Mesendoderm (in vitro differentiated cells): ENCODE data around the gene RHNO1.
A peak's percentile ranks its signal among the peaks of the same experiment; 100 is the strongest.

Experiments
- DNase-seq: peaks from one replicate; pipeline ENCODE4 v3.0.0; 2013
- H2AK5ac ChIP-seq: 2 replicates; pipeline ENCODE4 v1.6.1; 2013; ENCODE audit warnings: low read length, inconsistent platforms
- H2BK120ac ChIP-seq: 2 replicates; pipeline ENCODE4 v1.6.1; 2013; ENCODE audit warnings: low read depth, mild to moderate bottlenecking, low read length, moderate library complexity, mixed read lengths
- H2BK15ac ChIP-seq: replicated peaks from 2 replicates; pipeline ENCODE4 v1.6.1; 2013; ENCODE audit warnings: low read depth, mild to moderate bottlenecking, moderate library complexity
- H2BK5ac ChIP-seq: 2 replicates; pipeline ENCODE4 v1.6.1; 2013; ENCODE audit warnings: low read length, inconsistent platforms
- H3K18ac ChIP-seq: 2 replicates; pipeline ENCODE4 v1.6.1; 2013; ENCODE audit warnings: mild to moderate bottlenecking, low read length, mixed read lengths
- H3K23ac ChIP-seq: one replicate; pipeline ENCODE4 v1.6.1; 2013; ENCODE audit warnings: low read length
- H3K27ac ChIP-seq: 2 replicates; pipeline ENCODE4 v1.5.1; 2013; ENCODE audit warnings: low read depth, mild to moderate bottlenecking, inconsistent platforms, low read length, moderate library complexity
- H3K27me3 ChIP-seq: 2 replicates; pipeline ENCODE4 v1.6.1; 2013; ENCODE audit warnings: low read length, control low read depth, mild to moderate bottlenecking, inconsistent platforms; ENCODE audit not compliant: insufficient read depth, poor library complexity
- H3K36me3 ChIP-seq: 2 replicates; pipeline ENCODE4 v1.6.1; 2013; ENCODE audit warnings: low read length, inconsistent platforms; ENCODE audit not compliant: control insufficient read depth, insufficient read depth
- H3K4ac ChIP-seq: one replicate; pipeline ENCODE4 v1.6.1; 2013; ENCODE audit warnings: low read depth, mild to moderate bottlenecking, low read length, moderate library complexity
- H3K4me1 ChIP-seq: 2 replicates; pipeline ENCODE4 v1.6.1; 2013; ENCODE audit warnings: low read depth, low read length, inconsistent platforms; ENCODE audit not compliant: control insufficient read depth
- H3K4me2 ChIP-seq: 2 replicates; pipeline ENCODE4 v1.6.1; 2013; ENCODE audit warnings: low read length
- H3K4me3 ChIP-seq: 2 replicates; pipeline ENCODE4 v1.5.1; 2013; ENCODE audit warnings: mild to moderate bottlenecking, low read length
- H3K56ac ChIP-seq: one replicate; pipeline ENCODE4 v1.6.1; 2013; ENCODE audit warnings: low read length
- H3K79me1 ChIP-seq: 2 replicates; pipeline ENCODE4 v1.6.1; 2013; ENCODE audit warnings: low read length, inconsistent platforms
- H3K79me2 ChIP-seq: 2 replicates; pipeline ENCODE4 v1.6.1; 2013; ENCODE audit warnings: mild to moderate bottlenecking, low read length; ENCODE audit not compliant: control insufficient read depth, insufficient read depth
- H3K9ac ChIP-seq: 2 replicates; pipeline ENCODE4 v1.6.1; 2013; ENCODE audit warnings: low read length, inconsistent platforms
- H4K5ac ChIP-seq: one replicate; pipeline ENCODE4 v1.6.1; 2013; ENCODE audit warnings: low read length
- H4K8ac ChIP-seq: one replicate; pipeline ENCODE4 v1.6.1; 2013; ENCODE audit warnings: low read depth, mild to moderate bottlenecking, control low read depth, low read length, moderate library complexity
- WGBS: extraction: QIAGEN DNeasy Blood & Tissue Kit; methylation state at CpG from one replicate; pipeline ENCODE4 v1.1.7; 2013; ENCODE audit warnings: low lambda C conversion rate, missing lambda C conversion rate; ENCODE audit not compliant: insufficient coverage; ENCODE audit errors: extremely low coverage; 5-methylcytosine and 5-hydroxymethylcytosine counted together

Gene RHNO1

DNA sequence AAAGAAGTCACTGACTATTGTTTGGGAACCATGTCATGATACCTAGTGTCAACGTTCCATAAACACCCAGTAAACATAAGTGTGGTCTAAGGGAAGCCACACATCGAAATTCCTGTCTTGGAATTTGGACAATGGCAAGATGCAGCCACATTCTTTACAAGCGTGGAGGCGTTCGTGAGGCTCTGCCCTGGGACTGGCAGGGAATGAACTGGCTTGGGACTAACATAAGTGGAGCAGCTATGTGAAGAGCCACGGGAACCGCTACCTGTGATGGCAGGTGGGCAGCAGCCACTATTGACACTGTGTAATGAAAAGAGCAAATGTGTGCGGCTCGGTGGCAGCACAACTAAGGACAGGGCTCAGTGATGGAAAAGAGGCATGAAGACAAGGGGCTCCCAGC lies 32.2 kb upstream of the RHNO1 start:
- Histone ChIP-seq H3K23ac (no peak overlapping the region), H4K5ac (no peak overlapping the region)

DNA sequence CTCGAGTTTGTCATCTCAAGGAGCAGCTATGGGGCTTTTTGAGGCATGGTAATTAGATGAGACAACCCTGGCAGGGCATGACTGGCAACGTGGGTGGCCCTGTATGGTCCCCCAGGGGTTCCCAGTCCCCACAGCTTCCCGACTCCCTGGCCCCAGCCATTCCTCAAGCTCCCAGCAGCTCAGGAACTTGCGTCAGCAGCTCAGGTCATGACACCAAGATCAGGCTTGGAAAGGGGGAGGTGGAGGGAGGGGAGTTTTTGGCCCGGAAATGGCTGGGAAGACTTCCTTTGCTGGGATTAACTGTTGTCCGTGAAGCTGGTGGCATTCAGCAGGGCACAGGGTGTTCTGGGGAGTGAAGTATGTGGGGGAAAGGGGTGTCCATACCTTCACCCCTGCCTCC lies 31.7 kb upstream of the RHNO1 start:
- no peaks in the 10 kb centered on the region for H3K79me1 ChIP-seq
- H3K79me2 ChIP-seq = no peaks in the 10 kb centered on the region
- H3K4me1 ChIP-seq = peaks cover 2% of the 10 kb centered on the region
- H3K18ac ChIP-seq = no peak overlapping the region
- DNase-seq = peak; percentile 67
- no peak overlapping the region for H2BK15ac ChIP-seq
- no peak overlapping the region for H2AK5ac ChIP-seq
- no peak overlapping the region for H4K5ac ChIP-seq
- H3K4me2 ChIP-seq = no peak overlapping the region
- H3K27me3 ChIP-seq = no peaks in the 10 kb centered on the region
- no peak overlapping the region for H3K4ac ChIP-seq
- no peak overlapping the region for H2BK5ac ChIP-seq
- no peak overlapping the region for H3K23ac ChIP-seq
- no peak overlapping the region for H4K8ac ChIP-seq
- no peak overlapping the region for H3K4me3 ChIP-seq
- no peaks in the 10 kb centered on the region for H3K36me3 ChIP-seq
- no peak overlapping the region for H3K56ac ChIP-seq
- no peak overlapping the region for H2BK120ac ChIP-seq
- no CpG with 5 or more reads among the region's 6 CpGs for WGBS
- no peak overlapping the region for H3K9ac ChIP-seq
- H3K27ac ChIP-seq = no peak overlapping the region

More for the DNA sequence above, 32.2 kb upstream of the RHNO1 start:
- H3K4ac ChIP-seq = no peak overlapping the region
- no peak overlapping the region for H3K9ac ChIP-seq
- no peak overlapping the region for H4K8ac ChIP-seq
- no peak overlapping the region for H2BK120ac ChIP-seq
- no peak overlapping the region for H3K18ac ChIP-seq
- no peak overlapping the region for H2BK15ac ChIP-seq
- H3K27me3 ChIP-seq = no peaks in the 10 kb centered on the region
- no peaks in the 10 kb centered on the region for H3K79me2 ChIP-seq
- no peaks in the 10 kb centered on the region for H3K79me1 ChIP-seq
- DNase-seq = peak; percentile 24
- no peak overlapping the region for H3K4me3 ChIP-seq
- WGBS = no CpG with 5 or more reads among the region's 9 CpGs
- H3K4me1 ChIP-seq = peaks cover 2% of the 10 kb centered on the region
- no peak overlapping the region for H2BK5ac ChIP-seq
- no peak overlapping the region for H3K56ac ChIP-seq
- H2AK5ac ChIP-seq = no peak overlapping the region
- no peak overlapping the region for H3K4me2 ChIP-seq
- H3K27ac ChIP-seq = no peak overlapping the region
- no peaks in the 10 kb centered on the region for H3K36me3 ChIP-seq

DNA sequence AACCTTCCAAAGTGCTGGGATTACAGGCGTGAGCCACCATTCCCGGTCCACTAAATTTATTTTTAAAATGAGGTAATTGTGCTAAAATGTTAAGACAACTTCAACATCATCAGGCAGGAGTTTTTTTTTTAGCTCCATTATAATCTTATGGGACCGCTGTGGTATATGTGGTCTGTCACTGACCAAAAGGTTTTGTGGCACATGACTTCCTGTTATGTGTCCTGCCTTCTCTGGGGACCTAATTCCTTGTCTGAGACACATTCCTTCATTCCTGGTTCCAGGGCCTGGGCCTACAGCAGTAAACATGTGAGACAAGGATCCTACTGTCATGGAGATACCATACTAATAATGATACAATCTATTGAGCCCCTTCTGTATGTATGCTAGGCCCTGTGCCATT lies 25.1 kb upstream of the RHNO1 start:
- Histone ChIP-seq H3K23ac (no peak overlapping the region), H3K9ac (no peak overlapping the region), H4K5ac (no peak overlapping the region), H3K36me3 (no peaks in the 10 kb centered on the region), H3K79me2 (no peaks in the 10 kb centered on the region), H3K27me3 (no peaks in the 10 kb centered on the region), H3K4me1 (no peaks in the 10 kb centered on the region), H2BK120ac (no peak overlapping the region), H3K79me1 (no peaks in the 10 kb centered on the region), H3K27ac (no peak overlapping the region), H4K8ac (no peak overlapping the region), H3K56ac (no peak overlapping the region), H3K4ac (no peak overlapping the region), H2AK5ac (no peak overlapping the region), H3K4me2 (no peak overlapping the region), H3K4me3 (no peak overlapping the region), H3K18ac (no peak overlapping the region), H2BK15ac (no peak overlapping the region), H2BK5ac (no peak overlapping the region)
- WGBS = no CpG with 5 or more reads among the region's 3 CpGs
- DNase-seq = peak; percentile 41

DNA sequence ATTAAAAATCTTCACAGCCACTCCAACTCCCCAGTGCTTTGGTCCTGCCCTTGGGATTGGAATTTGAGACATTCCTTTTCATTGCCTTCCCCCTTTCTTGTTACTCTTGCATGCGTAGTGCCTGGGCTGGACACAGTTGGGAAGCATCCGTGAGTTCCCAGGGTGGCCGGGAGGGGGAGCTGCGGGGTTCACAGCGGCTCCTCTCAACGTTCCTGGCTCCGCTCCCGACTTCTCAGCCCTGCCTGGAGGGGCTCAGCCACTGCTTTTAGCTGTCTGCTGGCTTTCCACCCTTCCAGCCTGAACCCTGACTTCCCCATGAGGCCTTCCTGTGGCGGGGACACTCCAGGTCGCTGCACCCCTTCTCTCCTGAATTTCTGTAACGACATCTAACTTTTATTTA lies 23.4 kb upstream of the RHNO1 start:
- Histone ChIP-seq H3K23ac (no peak overlapping the region), H4K8ac (no peak overlapping the region), H2BK15ac (no peak overlapping the region), H3K4me2 (no peak overlapping the region), H2BK120ac (no peak overlapping the region), H3K79me2 (no peaks in the 10 kb centered on the region), H3K27ac (no peak overlapping the region), H3K4me1 (no peaks in the 10 kb centered on the region), H4K5ac (no peak overlapping the region), H3K9ac (no peak overlapping the region), H2BK5ac (no peak overlapping the region), H3K79me1 (no peaks in the 10 kb centered on the region), H3K27me3 (no peaks in the 10 kb centered on the region), H3K36me3 (peaks cover 4% of the 10 kb centered on the region), H3K56ac (no peak overlapping the region), H2AK5ac (no peak overlapping the region), H3K18ac (no peak overlapping the region), H3K4ac (no peak overlapping the region), H3K4me3 (no peak overlapping the region)
- no CpG with 5 or more reads among the region's 11 CpGs for WGBS
- DNase-seq = peak; percentile 94

DNA sequence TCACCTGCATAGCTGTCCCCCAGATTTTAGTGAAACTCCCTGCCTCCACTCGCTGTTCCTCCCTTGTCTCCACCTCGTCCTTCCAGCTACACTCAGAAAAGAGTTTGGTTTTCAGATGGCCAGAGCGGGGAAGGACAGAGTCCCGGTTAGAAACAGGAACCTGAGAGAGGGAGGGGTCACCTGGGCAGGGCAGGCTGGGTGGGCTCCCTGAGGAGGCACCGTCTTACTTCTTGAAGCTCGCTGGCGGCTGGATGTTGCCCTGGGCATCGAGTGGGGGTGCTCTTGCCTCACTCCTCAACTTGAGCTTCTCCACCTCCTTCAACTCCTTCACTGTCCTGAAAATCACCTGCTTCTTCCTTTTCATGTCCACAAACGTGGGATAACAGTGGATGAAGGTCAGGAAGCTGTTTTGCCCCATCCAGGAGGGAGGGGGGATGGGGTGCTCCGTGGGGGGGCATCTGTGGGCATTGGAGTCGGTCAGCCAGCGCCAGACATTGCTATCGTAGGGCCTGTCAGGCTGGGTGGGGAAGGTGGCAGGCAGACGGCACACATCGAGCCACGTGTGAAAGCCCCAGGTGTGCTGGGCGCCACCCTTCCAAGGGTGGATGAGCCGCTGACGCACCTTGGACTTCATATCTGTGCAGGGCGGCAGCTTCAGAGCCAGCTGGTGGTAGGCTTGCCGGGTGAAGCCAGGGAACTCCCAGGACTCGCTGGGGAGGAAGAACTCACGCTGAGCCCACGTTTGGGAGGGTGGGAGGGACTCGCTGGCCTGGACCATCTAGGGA lies 22.2 kb upstream of the RHNO1 start:
- Histone ChIP-seq H3K4me3 (no peak overlapping the region), H3K79me1 (no peaks in the 10 kb centered on the region), H3K27ac (no peak overlapping the region), H3K4me1 (no peaks in the 10 kb centered on the region), H2BK120ac (no peak overlapping the region), H4K5ac (no peak overlapping the region), H2BK15ac (no peak overlapping the region), H3K4ac (no peak overlapping the region), H2AK5ac (no peak overlapping the region), H3K79me2 (no peaks in the 10 kb centered on the region), H2BK5ac (no peak overlapping the region), H3K4me2 (no peak overlapping the region), H4K8ac (no peak overlapping the region), H3K9ac (no peak overlapping the region), H3K56ac (no peak overlapping the region), H3K36me3 (peaks cover 10% of the 10 kb centered on the region), H3K27me3 (no peaks in the 10 kb centered on the region), H3K18ac (no peak overlapping the region), H3K23ac (no peak overlapping the region)
- no peak for DNase-seq
- WGBS = no CpG with 5 or more reads among the region's 25 CpGs

DNA sequence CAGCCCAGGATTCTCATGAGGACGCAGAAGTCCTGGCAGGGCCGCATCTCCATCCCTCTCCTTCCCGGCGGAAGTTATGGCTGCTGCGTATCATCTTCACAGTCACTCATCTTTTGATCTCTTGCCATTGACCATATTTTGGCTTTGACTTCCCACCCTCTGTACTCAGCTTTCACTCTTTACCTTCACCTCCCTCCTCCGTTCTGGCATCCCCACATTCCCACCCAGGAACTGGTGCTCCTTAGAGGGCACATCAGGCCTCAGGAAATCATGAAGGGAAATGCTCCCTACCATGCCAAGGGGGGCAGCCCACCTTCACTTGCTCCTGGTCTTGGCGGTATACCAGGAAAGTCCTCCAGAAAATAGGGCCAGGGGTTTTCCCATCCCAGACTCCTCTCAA lies 21.5 kb upstream of the RHNO1 start:
- DNase-seq = no peak
- WGBS = no CpG with 5 or more reads among the region's 7 CpGs
- no peak overlapping the region for H3K9ac ChIP-seq
- no peak overlapping the region for H3K23ac ChIP-seq
- no peak overlapping the region for H4K8ac ChIP-seq
- no peak overlapping the region for H3K18ac ChIP-seq
- no peak overlapping the region for H3K4ac ChIP-seq
- H4K5ac ChIP-seq = no peak overlapping the region
- no peak overlapping the region for H2BK5ac ChIP-seq
- H2BK120ac ChIP-seq = no peak overlapping the region
- H3K36me3 ChIP-seq = peaks cover 10% of the 10 kb centered on the region
- H3K79me2 ChIP-seq = no peaks in the 10 kb centered on the region
- H3K27ac ChIP-seq = no peak overlapping the region
- H3K79me1 ChIP-seq = no peaks in the 10 kb centered on the region
- H3K56ac ChIP-seq = no peak overlapping the region
- H3K4me2 ChIP-seq = no peak overlapping the region
- no peaks in the 10 kb centered on the region for H3K27me3 ChIP-seq
- no peaks in the 10 kb centered on the region for H3K4me1 ChIP-seq
- no peak overlapping the region for H3K4me3 ChIP-seq
- no peak overlapping the region for H2AK5ac ChIP-seq
- no peak overlapping the region for H2BK15ac ChIP-seq
